Measurements from ENCODE around the gene PTH1R. TPM values are rescaled to one million over a fixed set of nuclear protein-coding genes. Genes with fewer than 3 reads are reported as not detected.

The PTH1R gene
- total RNA-seq, 1 donor from 2014 or later: not detected

GRCh38 chr3:46926447-46926846, 48.9 kb downstream of the PTH1R start:
- peaks cover 35% of the 10 kb centered on the region for H3K79me2 ChIP-seq (ENCODE audit: low read depth)
- H4K20me1 ChIP-seq (ENCODE audit: low read depth): peaks cover 40% of the 10 kb centered on the region
- H3K4me2 ChIP-seq: no peak overlapping the region
- H3K27me3 ChIP-seq: no peaks in the 10 kb centered on the region
- H3F3A ChIP-seq (ENCODE audit: low read depth): no peaks in the 10 kb centered on the region
- peaks cover 7% of the 10 kb centered on the region for H3K4me1 Mint-ChIP-seq
- no peaks in the 10 kb centered on the region for H3K36me3 ChIP-seq
- no peak for TF ChIP-seq EZH2 (IDR thresholded peaks at IDR 0.05)
- TF ChIP-seq, protein P1, sequence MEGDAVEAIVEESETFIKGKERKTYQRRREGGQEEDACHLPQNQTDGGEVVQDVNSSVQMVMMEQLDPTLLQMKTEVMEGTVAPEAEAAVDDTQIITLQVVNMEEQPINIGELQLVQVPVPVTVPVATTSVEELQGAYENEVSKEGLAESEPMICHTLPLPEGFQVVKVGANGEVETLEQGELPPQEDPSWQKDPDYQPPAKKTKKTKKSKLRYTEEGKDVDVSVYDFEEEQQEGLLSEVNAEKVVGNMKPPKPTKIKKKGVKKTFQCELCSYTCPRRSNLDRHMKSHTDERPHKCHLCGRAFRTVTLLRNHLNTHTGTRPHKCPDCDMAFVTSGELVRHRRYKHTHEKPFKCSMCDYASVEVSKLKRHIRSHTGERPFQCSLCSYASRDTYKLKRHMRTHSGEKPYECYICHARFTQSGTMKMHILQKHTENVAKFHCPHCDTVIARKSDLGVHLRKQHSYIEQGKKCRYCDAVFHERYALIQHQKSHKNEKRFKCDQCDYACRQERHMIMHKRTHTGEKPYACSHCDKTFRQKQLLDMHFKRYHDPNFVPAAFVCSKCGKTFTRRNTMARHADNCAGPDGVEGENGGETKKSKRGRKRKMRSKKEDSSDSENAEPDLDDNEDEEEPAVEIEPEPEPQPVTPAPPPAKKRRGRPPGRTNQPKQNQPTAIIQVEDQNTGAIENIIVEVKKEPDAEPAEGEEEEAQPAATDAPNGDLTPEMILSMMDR (IDR thresholded peaks at IDR 0.05): no peak
- no peak for TF ChIP-seq EZH2phosphoT487 (IDR thresholded peaks at IDR 0.05)
- H3K27ac ChIP-seq: no peak overlapping the region
- no peak overlapping the region for H3K4me3 ChIP-seq
- H3K9me3 Mint-ChIP-seq: no peaks in the 10 kb centered on the region
- H3K4me1 ChIP-seq: peaks cover 7% of the 10 kb centered on the region
- no peak overlapping the region for H3K9ac ChIP-seq
- peaks cover 31% of the 10 kb centered on the region for H3K36me3 Mint-ChIP-seq
- H3K4me3 Mint-ChIP-seq: no peak overlapping the region
- H3K27ac Mint-ChIP-seq: no peak overlapping the region
- H2AFZ ChIP-seq (replicated peaks): no peak overlapping the region
- DNase-seq (ENCODE audit: low spot score): no peak
- peaks cover 2% of the 10 kb centered on the region for H3K27me3 Mint-ChIP-seq (ENCODE audit: insufficient read depth, low read depth)
- no peaks in the 10 kb centered on the region for H3K9me3 ChIP-seq (ENCODE audit: low read depth)

GRCh38 chr3:46926871-46927717, 49.6 kb downstream of the PTH1R start:
- no peak overlapping the region for H3K27ac ChIP-seq
- Mint-ChIP-seq H3K4me1 (peaks cover 11% of the 10 kb centered on the region), H3K4me3 (no peak overlapping the region), H3K27ac (peak overlapping the region; percentile 9), H3K36me3 (peaks cover 26% of the 10 kb centered on the region), H3K9me3 (no peaks in the 10 kb centered on the region), H3K27me3 (ENCODE audit: insufficient read depth, low read depth) (peaks cover 2% of the 10 kb centered on the region)
- H3K9ac ChIP-seq: no peak overlapping the region
- DNase-seq (ENCODE audit: low spot score): no peak
- peaks cover 39% of the 10 kb centered on the region for H3K79me2 ChIP-seq (ENCODE audit: low read depth)
- H3K9me3 ChIP-seq (ENCODE audit: low read depth): no peaks in the 10 kb centered on the region
- no peak for TF ChIP-seq EZH2phosphoT487 (IDR thresholded peaks at IDR 0.05)
- TF ChIP-seq, protein P1 (IDR thresholded peaks at IDR 0.05): no peak
- TF ChIP-seq EZH2 (IDR thresholded peaks at IDR 0.05): no peak
- no peak overlapping the region for H3K4me3 ChIP-seq
- H4K20me1 ChIP-seq (ENCODE audit: low read depth): peaks cover 47% of the 10 kb centered on the region
- H2AFZ ChIP-seq (replicated peaks): no peak overlapping the region
- H3K4me2 ChIP-seq: no peak overlapping the region
- H3K4me1 ChIP-seq: peaks cover 7% of the 10 kb centered on the region
- no peaks in the 10 kb centered on the region for H3K27me3 ChIP-seq
- no peaks in the 10 kb centered on the region for H3F3A ChIP-seq (ENCODE audit: low read depth)
- no peaks in the 10 kb centered on the region for H3K36me3 ChIP-seq

DNA sequence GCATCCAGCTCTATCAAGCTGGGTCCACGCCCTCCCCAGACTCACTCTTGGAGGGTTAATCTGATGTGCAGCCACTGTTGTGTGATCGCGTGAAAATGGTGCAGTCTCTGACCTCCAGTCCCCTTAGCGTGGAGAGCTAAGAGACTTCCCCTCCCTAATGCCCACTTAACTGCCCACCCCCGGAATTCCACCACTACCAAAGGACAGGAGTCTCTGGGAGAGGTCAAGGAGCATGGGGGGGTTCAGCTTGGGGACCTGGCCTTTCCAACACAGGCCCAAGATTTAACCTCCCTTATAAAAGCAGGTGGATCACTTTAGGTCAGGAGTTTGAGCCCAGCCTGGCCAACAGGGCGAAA, 50.2 kb downstream of the PTH1R start:
- no peaks in the 10 kb centered on the region for H3K9me3 Mint-ChIP-seq
- peaks cover 24% of the 10 kb centered on the region for H3K36me3 Mint-ChIP-seq
- H3K4me1 Mint-ChIP-seq: peaks cover 12% of the 10 kb centered on the region
- Histone ChIP-seq H3K36me3 (no peaks in the 10 kb centered on the region), H3K4me3 (no peak overlapping the region), H3K9ac (no peak overlapping the region), H3K79me2 (ENCODE audit: low read depth) (peaks cover 45% of the 10 kb centered on the region), H3K4me2 (no peak overlapping the region), H4K20me1 (ENCODE audit: low read depth) (peaks cover 53% of the 10 kb centered on the region), H2AFZ (replicated peaks) (no peak overlapping the region), H3F3A (ENCODE audit: low read depth) (no peaks in the 10 kb centered on the region), H3K27ac (no peak overlapping the region), H3K4me1 (peaks cover 7% of the 10 kb centered on the region), H3K27me3 (no peaks in the 10 kb centered on the region), H3K9me3 (ENCODE audit: low read depth) (no peaks in the 10 kb centered on the region)
- no peak overlapping the region for H3K27ac Mint-ChIP-seq
- DNase-seq (ENCODE audit: low spot score): no peak
- H3K27me3 Mint-ChIP-seq (ENCODE audit: insufficient read depth, low read depth): peaks cover 2% of the 10 kb centered on the region
- TF ChIP-seq, protein P1 (IDR thresholded peaks at IDR 0.05): no peak
- TF ChIP-seq EZH2 (IDR thresholded peaks at IDR 0.05) (no peak), EZH2phosphoT487 (IDR thresholded peaks at IDR 0.05) (no peak)
- no peak overlapping the region for H3K4me3 Mint-ChIP-seq

All from neural progenitor cell (in vitro differentiated cells).